Measurements from ENCODE around the gene CMIP. TPM values are rescaled to one million over a fixed set of nuclear protein-coding genes. Genes with fewer than 3 reads are reported as not detected.
A peak's percentile ranks its signal among the peaks of the same experiment; 100 is the strongest.
"Not testable (repeated sequence)": the region's sequence is repeated elsewhere in the genome, so short reads cannot be mapped to it uniquely, and the experiment has no call there.

Gene CMIP
- total RNA-seq, 4 donors from 2014 or later = 16.7 to 104 (median 43.6) TPM

GRCh38 chr16:81399909-81400308, 44.7 kb upstream of the CMIP start:
- no peak for DNase-seq
- intact Hi-C loops (cut with DNase I; ENCODE audit: low total_unique reads) = loop anchor here (5.0 kb wide), 1 partner anchor 322 kb away; no protein-coding TSS in a partner anchor

GRCh38 chr16:81401035-81401950, 43.3 kb upstream of the CMIP start:
- Histone ChIP-seq H3K4me3 (no peak overlapping the region), H3K27ac (no peak overlapping the region), H3K36me3 (no peaks in the 10 kb centered on the region), H3K4me1 (no peaks in the 10 kb centered on the region), H3K27me3 (no peaks in the 10 kb centered on the region), H3K9me3 (no peaks in the 10 kb centered on the region)
- DNase-seq = peak in 1 of 2 donors; percentile 50
- intact Hi-C loops (cut with DNase I; ENCODE audit: low total_unique reads) = loop anchor here (5.0 kb wide), 1 partner anchor 321 kb away; no protein-coding TSS in a partner anchor
- TF ChIP-seq CTCF (IDR thresholded peaks at IDR 0.05) (no peak), POLR2A (IDR thresholded peaks at IDR 0.05) (no peak)

More at GRCh38 chr16:81399909-81400308, 44.7 kb upstream of the CMIP start:
- H3K27me3 ChIP-seq = no peaks in the 10 kb centered on the region
- no peaks in the 10 kb centered on the region for H3K9me3 ChIP-seq
- H3K4me3 ChIP-seq = no peak overlapping the region
- H3K27ac ChIP-seq = no peak overlapping the region
- no peaks in the 10 kb centered on the region for H3K4me1 ChIP-seq
- H3K36me3 ChIP-seq = no peaks in the 10 kb centered on the region
- no peak for TF ChIP-seq POLR2A (IDR thresholded peaks at IDR 0.05)
- TF ChIP-seq CTCF (IDR thresholded peaks at IDR 0.05) = no peak

GRCh38 chr16:81403208-81403600, 41.4 kb upstream of the CMIP start:
- intact Hi-C loops (cut with DNase I; ENCODE audit: low total_unique reads) = loop anchor here (5.0 kb wide), 1 partner anchor 319 kb away; no protein-coding TSS in a partner anchor
- TF ChIP-seq CTCF (IDR thresholded peaks at IDR 0.05) = no peak
- no peak for TF ChIP-seq POLR2A (IDR thresholded peaks at IDR 0.05)
- H3K27me3 ChIP-seq = no peaks in the 10 kb centered on the region
- DNase-seq = no peak
- H3K4me3 ChIP-seq = no peak overlapping the region
- no peaks in the 10 kb centered on the region for H3K36me3 ChIP-seq
- no peaks in the 10 kb centered on the region for H3K9me3 ChIP-seq
- no peak overlapping the region for H3K27ac ChIP-seq
- H3K4me1 ChIP-seq = no peaks in the 10 kb centered on the region

GRCh38 chr16:81403601-81404391, 40.8 kb upstream of the CMIP start:
- Histone ChIP-seq H3K27me3 (no peaks in the 10 kb centered on the region), H3K4me3 (no peak overlapping the region), H3K27ac (no peak overlapping the region), H3K36me3 (no peaks in the 10 kb centered on the region), H3K9me3 (no peaks in the 10 kb centered on the region), H3K4me1 (no peaks in the 10 kb centered on the region)
- TF ChIP-seq POLR2A (IDR thresholded peaks at IDR 0.05) (no peak), CTCF (IDR thresholded peaks at IDR 0.05) (peak; percentile 95 to 96 (median 95))
- peak; percentile 77 to 82 for DNase-seq
- intact Hi-C loops (cut with DNase I; ENCODE audit: low total_unique reads) = loop anchor here (5.0 kb wide), 1 partner anchor 319 kb away; no protein-coding TSS in a partner anchor

- intact Hi-C loops (cut with DNase I; ENCODE audit: low total_unique reads); H3K9me3 ChIP-seq; H3K36me3 ChIP-seq; DNase-seq; H3K4me3 ChIP-seq; H3K4me1 ChIP-seq; H3K27ac ChIP-seq; H3K27me3 ChIP-seq: not testable (repeated sequence)
Measured at GRCh38 chr16:81405002-81405401, 39.6 kb upstream of the CMIP start.
